ENCODE measurements around the gene TUSC2. TPM values are rescaled to one million over a fixed set of nuclear protein-coding genes. Genes with fewer than 3 reads are reported as not detected.
"Not testable (repeated sequence)": the region's sequence is repeated elsewhere in the genome, so short reads cannot be mapped to it uniquely, and the experiment has no call there.

Gene TUSC2
- total RNA-seq, 1 donor from 2014 or later = 11.8 TPM

- intact Hi-C loops (cut with DNase I) = no loop called here
- TF ChIP-seq, protein P1, sequence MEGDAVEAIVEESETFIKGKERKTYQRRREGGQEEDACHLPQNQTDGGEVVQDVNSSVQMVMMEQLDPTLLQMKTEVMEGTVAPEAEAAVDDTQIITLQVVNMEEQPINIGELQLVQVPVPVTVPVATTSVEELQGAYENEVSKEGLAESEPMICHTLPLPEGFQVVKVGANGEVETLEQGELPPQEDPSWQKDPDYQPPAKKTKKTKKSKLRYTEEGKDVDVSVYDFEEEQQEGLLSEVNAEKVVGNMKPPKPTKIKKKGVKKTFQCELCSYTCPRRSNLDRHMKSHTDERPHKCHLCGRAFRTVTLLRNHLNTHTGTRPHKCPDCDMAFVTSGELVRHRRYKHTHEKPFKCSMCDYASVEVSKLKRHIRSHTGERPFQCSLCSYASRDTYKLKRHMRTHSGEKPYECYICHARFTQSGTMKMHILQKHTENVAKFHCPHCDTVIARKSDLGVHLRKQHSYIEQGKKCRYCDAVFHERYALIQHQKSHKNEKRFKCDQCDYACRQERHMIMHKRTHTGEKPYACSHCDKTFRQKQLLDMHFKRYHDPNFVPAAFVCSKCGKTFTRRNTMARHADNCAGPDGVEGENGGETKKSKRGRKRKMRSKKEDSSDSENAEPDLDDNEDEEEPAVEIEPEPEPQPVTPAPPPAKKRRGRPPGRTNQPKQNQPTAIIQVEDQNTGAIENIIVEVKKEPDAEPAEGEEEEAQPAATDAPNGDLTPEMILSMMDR (IDR thresholded peaks at IDR 0.05) = no peak
- TF ChIP-seq POLR2A (IDR thresholded peaks at IDR 0.05) (no peak), POLR2AphosphoS5 (IDR thresholded peaks at IDR 0.05; ENCODE audit: insufficient read depth in 1 of 2, low read depth in 1 of 2) (no peak)
- H3K27me3 ChIP-seq = no peaks in the 10 kb centered on the region
- no peak overlapping the region for H3K4me3 ChIP-seq
- H3K27ac ChIP-seq = no peak overlapping the region
- H3K36me3 ChIP-seq = peaks cover 0 to 41% of the 10 kb centered on the region in 2 donors
- peaks cover 27% of the 10 kb centered on the region for H3K4me1 ChIP-seq
- no peaks in the 10 kb centered on the region for H3K9me3 ChIP-seq
- DNase-seq (ENCODE audit: extremely low spot score in 2 of 2) = no peak
These were observed 39.5 kb downstream of the TUSC2 start for GRCh38 chr3:50288387-50289007.

DNA sequence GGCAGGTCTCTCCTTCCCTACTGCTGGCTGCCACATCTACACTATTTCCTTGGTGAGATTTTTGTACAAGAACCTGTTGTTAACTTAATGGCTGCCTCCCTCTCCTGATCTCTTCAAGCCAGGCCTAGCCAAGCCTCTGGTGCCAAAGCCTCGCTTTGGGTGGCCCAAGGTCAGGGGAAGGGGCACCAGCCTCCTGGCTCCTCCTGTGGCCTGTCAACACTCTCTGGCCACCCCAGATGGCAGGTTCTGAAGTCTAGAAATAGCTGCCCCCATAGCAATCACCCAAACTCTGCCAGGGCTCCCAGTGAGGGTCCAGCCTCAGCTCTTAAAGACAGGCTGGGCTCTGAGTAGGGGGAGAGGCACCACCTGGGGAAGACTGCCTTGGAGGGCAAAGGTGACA is 40.8 kb downstream of the TUSC2 start:
- no peak overlapping the region for H3K27ac ChIP-seq
- H3K4me3 ChIP-seq = no peak overlapping the region
- TF ChIP-seq, protein P1 (IDR thresholded peaks at IDR 0.05) = no peak
- TF ChIP-seq POLR2A (IDR thresholded peaks at IDR 0.05) (no peak), POLR2AphosphoS5 (IDR thresholded peaks at IDR 0.05; ENCODE audit: insufficient read depth in 1 of 2, low read depth in 1 of 2) (no peak)
- no peaks in the 10 kb centered on the region for H3K9me3 ChIP-seq
- H3K36me3 ChIP-seq = peaks cover 0 to 41% of the 10 kb centered on the region in 2 donors
- intact Hi-C loops (cut with DNase I) = no loop called here
- H3K27me3 ChIP-seq = no peaks in the 10 kb centered on the region
- H3K4me1 ChIP-seq = peaks cover 17% of the 10 kb centered on the region
- no peak for DNase-seq (ENCODE audit: extremely low spot score in 2 of 2)

DNA sequence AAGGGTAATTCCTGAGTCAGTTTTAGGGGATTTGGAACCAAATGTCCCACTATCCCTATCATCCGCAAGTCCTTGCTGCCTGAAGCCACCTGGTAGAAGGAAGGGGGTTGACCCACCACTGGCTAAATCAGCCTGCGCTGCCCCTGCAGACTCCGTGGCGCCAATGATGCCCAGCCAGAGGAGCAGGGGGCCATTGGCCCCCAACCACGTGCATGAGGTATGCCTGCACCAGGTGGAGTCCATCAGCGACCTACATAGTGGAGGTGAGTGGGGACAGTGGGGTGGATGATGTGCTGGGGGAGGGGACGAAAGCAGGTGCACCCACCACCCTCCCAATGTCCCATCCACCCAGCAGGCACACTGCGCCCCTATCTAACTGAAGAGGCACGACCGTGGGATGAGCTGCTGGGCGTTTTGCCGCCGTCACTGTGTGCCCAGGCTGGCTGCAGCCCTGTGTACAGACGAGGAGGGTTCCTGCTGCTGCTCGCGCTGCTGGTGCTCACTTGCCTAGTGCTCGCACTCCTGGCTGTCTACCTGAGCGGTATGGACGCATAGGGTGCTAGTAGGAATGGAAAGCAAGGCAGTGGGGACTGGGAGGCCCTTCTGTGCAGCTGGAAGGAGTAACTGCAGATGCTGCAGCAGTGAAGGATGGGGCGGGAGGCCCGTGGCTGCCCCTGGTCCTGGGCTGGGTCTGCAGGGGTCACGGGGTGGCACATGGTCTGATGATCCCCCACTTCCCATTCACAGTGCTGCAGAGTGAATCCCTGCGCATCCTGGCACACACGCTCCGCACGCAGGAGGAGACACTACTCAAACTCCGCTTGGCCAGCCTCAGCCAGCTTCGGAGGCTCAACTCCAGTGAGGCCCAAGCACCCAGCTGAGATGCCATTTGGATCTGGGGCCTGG is 41.4 kb downstream of the TUSC2 start:
- Histone ChIP-seq H3K27ac (no peak overlapping the region), H3K27me3 (no peaks in the 10 kb centered on the region), H3K9me3 (no peaks in the 10 kb centered on the region), H3K4me1 (peaks cover 14% of the 10 kb centered on the region), H3K4me3 (no peak overlapping the region), H3K36me3 (peaks cover 0 to 41% of the 10 kb centered on the region in 2 donors)
- intact Hi-C loops (cut with DNase I) = no loop called here
- DNase-seq (ENCODE audit: extremely low spot score in 2 of 2) = no peak
- TF ChIP-seq POLR2A (IDR thresholded peaks at IDR 0.05) (no peak), POLR2AphosphoS5 (IDR thresholded peaks at IDR 0.05; ENCODE audit: insufficient read depth in 1 of 2, low read depth in 1 of 2) (no peak)
- TF ChIP-seq, protein P1 (IDR thresholded peaks at IDR 0.05) = no peak

DNA sequence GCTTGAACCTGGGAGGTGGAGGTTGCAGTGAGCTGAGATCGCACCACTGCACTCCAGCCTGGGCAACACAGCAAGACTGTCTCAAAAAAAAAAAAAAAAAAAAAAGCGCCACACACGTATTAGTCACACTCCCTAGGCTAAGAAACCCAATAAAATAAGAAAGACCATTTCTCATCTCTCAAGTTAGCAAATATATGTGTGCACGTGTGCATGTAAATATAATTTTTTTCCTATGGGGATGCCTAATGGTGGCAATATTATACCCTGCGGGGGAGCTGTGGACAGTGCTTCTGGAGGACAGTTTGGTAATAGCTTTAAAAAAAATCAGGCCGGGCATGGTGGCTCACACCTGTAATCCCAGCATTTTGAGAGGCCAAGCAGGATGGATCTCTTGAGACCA is 43.9 kb downstream of the TUSC2 start:
- H3K4me3 ChIP-seq; H3K9me3 ChIP-seq; H3K27ac ChIP-seq; H3K4me1 ChIP-seq; DNase-seq (ENCODE audit: extremely low spot score in 2 of 2); intact Hi-C loops (cut with DNase I); H3K27me3 ChIP-seq: not testable (repeated sequence)
- H3K36me3 ChIP-seq = peaks cover 0 to 28% of the 10 kb centered on the region in 2 donors

- TF ChIP-seq POLR2AphosphoS5 (IDR thresholded peaks at IDR 0.05; ENCODE audit: insufficient read depth in 1 of 2, low read depth in 1 of 2) (no peak), POLR2A (IDR thresholded peaks at IDR 0.05) (no peak)
- TF ChIP-seq, protein P1 (IDR thresholded peaks at IDR 0.05) = no peak
- Histone ChIP-seq H3K27me3 (no peaks in the 10 kb centered on the region), H3K9me3 (no peaks in the 10 kb centered on the region), H3K36me3 (no peaks in the 10 kb centered on the region), H3K4me3 (no peak overlapping the region), H3K27ac (no peak overlapping the region), H3K4me1 (peaks cover 4% of the 10 kb centered on the region)
- no peak for DNase-seq (ENCODE audit: extremely low spot score in 2 of 2)
- intact Hi-C loops (cut with DNase I) = loop anchor here (10.0 kb wide), 1 partner anchor 155 kb away; no protein-coding TSS in a partner anchor
These were observed 48.6 kb downstream of the TUSC2 start for GRCh38 chr3:50279255-50280016.
